H1 (cell line): ENCODE results near the gene OR2L8. TPM values are rescaled to one million over a fixed set of nuclear protein-coding genes. Genes with fewer than 3 reads are reported as not detected.
A peak's percentile ranks its signal among the peaks of the same experiment; 100 is the strongest.

Experiments
- CTCF ChIA-PET: fragments of 300-600 bp; sonication (Branson Sonifier 250); formaldehyde crosslinking; loops from one replicate; lab custom pipeline; 2021; ENCODE audit not compliant: partially characterized antibody; lab: Charles Lee
- POLR2A ChIA-PET: fragments of 300-600 bp; sonication (Branson Sonifier 250); formaldehyde crosslinking; loops from one replicate; lab custom pipeline; 2021; ENCODE audit warnings: inconsistent platforms; ENCODE audit not compliant: partially characterized antibody; lab: Charles Lee
- DNase-seq, 2 experiments: peaks; one replicate each; pipeline versions ENCODE4 v3.0.0 to v3.0.0-alpha.2; 2010 to 2022; ENCODE audit warnings: low spot score in 2 of 2, low read depth in 1 of 2, mixed read lengths in 1 of 2
- FAIRE-seq: peaks from 2 replicates; lab custom pipeline; 2011; peaks lifted over from hg19 to GRCh38; lab: Jason Lieb, UNC
- H2AFZ ChIP-seq: 2 replicates; pipeline ENCODE4 v1.8.1; 2012; ENCODE audit warnings: low read length, inconsistent platforms
- H2AK5ac ChIP-seq: 2 replicates; pipeline ENCODE4 v1.6.1; 2013; ENCODE audit warnings: low read depth, low read length
- H2BK120ac ChIP-seq: replicated peaks from 2 replicates; pipeline ENCODE3; 2013; ENCODE audit warnings: low read depth, low read length, inconsistent platforms
- H2BK12ac ChIP-seq: 2 replicates; pipeline ENCODE4 v1.6.1; 2013; ENCODE audit warnings: low read depth, low read length
- H2BK15ac ChIP-seq: 2 replicates; pipeline ENCODE4 v1.6.1; 2013; ENCODE audit warnings: low read length
- H2BK20ac ChIP-seq: 2 replicates; pipeline ENCODE4 v1.6.1; 2013; ENCODE audit warnings: low read length
- H2BK5ac ChIP-seq: 2 replicates; pipeline ENCODE4 v1.6.1; 2013; ENCODE audit warnings: low read depth, low read length
- H3K14ac ChIP-seq: 2 replicates; pipeline ENCODE4 v1.6.1; 2013; ENCODE audit warnings: inconsistent platforms; ENCODE audit not compliant: insufficient read length
- H3K18ac ChIP-seq: 2 replicates; pipeline ENCODE4 v1.6.1; 2013; ENCODE audit warnings: low read length; ENCODE audit errors: extremely low read depth
- H3K23ac ChIP-seq: 2 replicates; pipeline ENCODE4 v1.6.1; 2013; ENCODE audit warnings: inconsistent platforms; ENCODE audit not compliant: insufficient read length
- H3K23me2 ChIP-seq: 2 replicates; pipeline ENCODE4 v1.6.1; 2013; ENCODE audit warnings: low read depth, low read length
- H3K27ac ChIP-seq: 2 replicates; pipeline ENCODE4 v1.6.1; 2011; ENCODE audit warnings: low read depth, low read length, inconsistent platforms
- H3K27me3 ChIP-seq, 4 experiments: replicated peaks in 1 of 4; 1 replicate in 1 of 4; 2 replicates in 3 of 4; pipeline versions ENCODE4 v1.6.1 to v1.8.1; 2011 to 2013; ENCODE audit warnings: low read length in 3 of 4, mild to moderate bottlenecking in 3 of 4, inconsistent platforms in 2 of 4, mixed read lengths in 2 of 4, moderate library complexity in 1 of 4; ENCODE audit not compliant: control insufficient read depth in 3 of 4, insufficient read depth in 3 of 4; ENCODE audit errors: extremely low read depth in 1 of 4
- H3K36me3 ChIP-seq, 4 experiments: 2 replicates each; pipeline versions ENCODE4 v1.6.1 to v1.8.1; 2011 to 2013; ENCODE audit warnings: mild to moderate bottlenecking in 4 of 4, low read length in 3 of 4, moderate library complexity in 2 of 4, control low read depth in 1 of 4, inconsistent platforms in 1 of 4; ENCODE audit not compliant: insufficient read depth in 4 of 4, control insufficient read depth in 2 of 4
- H3K4ac ChIP-seq: replicated peaks from 2 replicates; pipeline ENCODE3; 2013; ENCODE audit warnings: low read length, low read depth, mixed read lengths, inconsistent platforms; ENCODE audit not compliant: insufficient read length
- H3K4me1 ChIP-seq, 4 experiments: replicated peaks in 1 of 4; 1 replicate in 1 of 4; 2 replicates in 3 of 4; pipeline versions ENCODE4 v1.6.1 to v1.8.1; 2011 to 2013; ENCODE audit warnings: low read length in 3 of 4, inconsistent platforms in 2 of 4, mixed read lengths in 1 of 4; ENCODE audit not compliant: insufficient read depth in 4 of 4, control insufficient read depth in 3 of 4
- H3K4me2 ChIP-seq, 2 experiments: 2 replicates each; pipeline versions ENCODE4 v1.6.1 to v1.8.1; 2011 to 2013; ENCODE audit warnings: low read depth in 2 of 2, low read length in 2 of 2, control low read depth in 1 of 2, inconsistent platforms in 1 of 2, mild to moderate bottlenecking in 1 of 2; ENCODE audit not compliant: insufficient read depth in 1 of 2
- H3K4me3 ChIP-seq, 4 experiments: fragments of 200-600, 300-600 bp in 1 of 4; sonication (generic), shearing (Covaris generic), sonication (Bioruptor Twin) in 1 of 4; 2 replicates each; pipeline versions ENCODE4 v1.5.1 to v1.8.1; 2011 to 2016; ENCODE audit warnings: low read length in 4 of 4, low read depth in 3 of 4, control low read depth in 2 of 4, inconsistent platforms in 2 of 4, mild to moderate bottlenecking in 2 of 4, mixed read lengths in 1 of 4, moderate library complexity in 1 of 4; ENCODE audit not compliant: insufficient read depth in 2 of 4; ENCODE audit errors: extremely low read depth in 1 of 4
- H3K56ac ChIP-seq: replicated peaks from 2 replicates; pipeline ENCODE3; 2013; ENCODE audit warnings: low read depth, mild to moderate bottlenecking, mixed read lengths, low read length, inconsistent platforms; ENCODE audit not compliant: insufficient read length
- H3K79me1 ChIP-seq: 2 replicates; pipeline ENCODE4 v1.6.1; 2013; ENCODE audit warnings: low read depth, low read length, control low read depth
- H3K79me2 ChIP-seq, 2 experiments: 2 replicates each; pipeline versions ENCODE4 v1.6.1 to v1.8.1; 2012 to 2013; ENCODE audit warnings: low read length in 2 of 2, mild to moderate bottlenecking in 2 of 2, inconsistent platforms in 1 of 2; ENCODE audit not compliant: insufficient read depth in 2 of 2, control insufficient read depth in 1 of 2
- H3K9ac ChIP-seq, 4 experiments: replicated peaks in 1 of 4; 1 replicate in 1 of 4; 2 replicates in 3 of 4; pipeline versions ENCODE4 v1.6.1 to v1.8.1; 2011 to 2013; ENCODE audit warnings: low read depth in 3 of 4, low read length in 3 of 4, control low read depth in 2 of 4, mild to moderate bottlenecking in 2 of 4, moderate library complexity in 2 of 4, inconsistent platforms in 1 of 4; ENCODE audit errors: extremely low read depth in 1 of 4
- H3K9me3 ChIP-seq, 2 experiments: 2 replicates each; pipeline versions ENCODE4 v1.6.1 to v1.8.1; 2012 to 2013; ENCODE audit warnings: mild to moderate bottlenecking in 2 of 2, moderate library complexity in 2 of 2, control low read depth in 1 of 2, inconsistent platforms in 1 of 2, low read depth in 1 of 2, low read length in 1 of 2, mixed read lengths in 1 of 2; ENCODE audit not compliant: insufficient read depth in 2 of 2
- H4K20me1 ChIP-seq, 2 experiments: replicated peaks in 1 of 2; 2 replicates each; pipeline versions ENCODE3 to v1.8.1; 2011 to 2013; ENCODE audit warnings: inconsistent platforms in 2 of 2, low read length in 2 of 2, mild to moderate bottlenecking in 1 of 2; ENCODE audit not compliant: insufficient read depth in 2 of 2, control insufficient read depth in 1 of 2
- H4K5ac ChIP-seq: 2 replicates; pipeline ENCODE4 v1.6.1; 2013; ENCODE audit warnings: low read length, low read depth, mixed read lengths, inconsistent platforms; ENCODE audit not compliant: insufficient read length
- H4K8ac ChIP-seq: 2 replicates; pipeline ENCODE4 v1.8.0; 2013; ENCODE audit warnings: mild to moderate bottlenecking, moderate library complexity, low read length, inconsistent platforms; ENCODE audit not compliant: insufficient read depth; ENCODE audit errors: extremely low read depth
- H4K91ac ChIP-seq: replicated peaks from 2 replicates; pipeline ENCODE3; 2013; ENCODE audit warnings: low read length, mixed read lengths, inconsistent platforms; ENCODE audit not compliant: insufficient read length
- BCL11A ChIP-seq, 2 experiments: IDR thresholded peaks; one replicate each; pipeline ENCODE4 v1.6.1; 2011; ENCODE audit warnings: low read depth in 2 of 2, low read length in 2 of 2, mild to moderate bottlenecking in 2 of 2
- CHD2 ChIP-seq: IDR thresholded peaks from 2 replicates; pipeline ENCODE4 v1.6.1; 2012; ENCODE audit warnings: low read length, improper control_type of control experiment
- EGR1 ChIP-seq: IDR thresholded peaks from 2 replicates; pipeline ENCODE4 v1.6.1; 2011; ENCODE audit warnings: low read depth, low read length, borderline replicate concordance
- KDM5A ChIP-seq: fragments of 200-600 bp; IDR thresholded peaks from 2 replicates; pipeline ENCODE4 v1.7.1; 2012; ENCODE audit warnings: mild to moderate bottlenecking, low read length, inconsistent platforms, mixed read lengths
- NANOG ChIP-seq: IDR thresholded peaks from 2 replicates; pipeline ENCODE4 v1.6.1; 2011; ENCODE audit warnings: low read length, low read depth, mild to moderate bottlenecking, inconsistent platforms; ENCODE audit not compliant: insufficient read depth, poor library complexity, severe bottlenecking
- RAD21 ChIP-seq, 2 experiments: IDR thresholded peaks in 1 of 2; conservative IDR thresholded peaks in 1 of 2; 2 replicates each; pipeline ENCODE4 v1.6.1; 2011; ENCODE audit warnings: low read depth in 2 of 2, low read length in 2 of 2, improper control_type of control experiment in 1 of 2, inconsistent platforms in 1 of 2, mild to moderate bottlenecking in 1 of 2, moderate library complexity in 1 of 2
- TBP ChIP-seq: IDR thresholded peaks from 2 replicates; pipeline ENCODE4 v1.6.1; 2011; ENCODE audit warnings: low read depth, low read length, improper control_type of control experiment
- WGBS, 2 experiments: shearing (Covaris generic) in 1 of 2; methylation state at CpG; one replicate each; pipeline versions ENCODE4 v1.1.6 to v1.1.7; 2013 to 2015; ENCODE audit warnings: low lambda C conversion rate in 2 of 2, mixed read lengths in 2 of 2, inconsistent platforms in 1 of 2, low coverage in 1 of 2, missing lambda C conversion rate in 1 of 2; ENCODE audit not compliant: insufficient replicate concordance in 2 of 2, insufficient coverage in 1 of 2, insufficient read length in 1 of 2; ENCODE audit errors: extremely low coverage in 1 of 2, missing lambda C conversion rate in 1 of 2; 5-methylcytosine and 5-hydroxymethylcytosine counted together
- polyA plus RNA-seq, 7 experiments: library from polyadenylated mRNA; depleted of rRNA in 3 of 7; stranded (reverse) in 5 of 7; unstranded in 2 of 7; fragments of >200 nt in 5 of 7; fragments of 200-250 nt in 2 of 7; gene quantifications; 1 replicate in 5 of 7; 2 replicates in 1 of 7; 4 replicates in 1 of 7; pipeline versions ENCODE4 v1.2.1 to v1.2.3, GENCODE V29; 2011 to 2013; ENCODE audit warnings: missing spikeins in 2 of 7, mixed read lengths in 2 of 7
- total RNA-seq: library from RNA; stranded (reverse); fragmentation: NEBNext Ultra II Directional; extraction: Animal tissue kit (Norgen Biotek cat#: 25700); gene quantifications from 2 replicates; pipeline ENCODE4 v1.2.1, GENCODE V29; 2021
- TF ChIP-seq, protein P1 (sequence below): IDR thresholded peaks from 2 replicates; pipeline ENCODE4 v1.6.1; 2012; ENCODE audit warnings: low read length, inconsistent platforms

The OR2L8 gene
- total and polyA plus RNA-seq, 2 of the 8 experiments (the other 6 are each of a cell fraction or from before 2014, with no cell fraction given) = not detected

DNA sequence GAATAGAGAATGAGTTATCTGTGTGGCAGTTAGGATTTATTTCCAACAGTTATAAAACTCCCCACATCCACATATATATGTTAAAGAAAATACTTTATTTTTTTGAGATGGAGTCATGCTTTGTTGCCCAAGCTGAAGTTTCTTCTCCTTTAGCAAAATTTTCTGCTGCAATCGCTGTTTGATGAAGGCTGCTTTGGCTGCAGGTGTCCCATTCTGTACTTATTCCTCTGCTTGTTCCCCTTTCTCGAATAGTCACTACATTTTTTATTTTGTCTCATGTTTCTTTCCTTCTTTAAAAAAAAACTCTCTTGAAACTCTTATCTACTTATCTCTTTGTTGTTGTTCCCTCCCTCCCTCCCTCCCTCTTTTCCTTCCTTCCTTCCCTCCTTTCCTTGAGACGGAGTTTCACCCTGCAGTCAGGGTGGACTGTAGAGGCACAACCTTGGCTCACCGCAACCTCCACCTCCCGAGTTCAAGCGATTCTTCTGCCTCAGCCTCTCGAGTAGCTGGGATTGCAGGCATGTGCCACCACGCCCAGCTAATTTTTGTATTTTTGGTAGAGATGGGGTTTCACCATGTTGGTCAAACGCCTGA is 42.7 kb upstream of the OR2L8 start:
- no peak overlapping the region for H2BK12ac ChIP-seq
- WGBS, 2 experiments = 76% methylated on average over 4 of the region's 9 CpGs; no CpG with 5 or more reads in 1 of the 2 experiments
- peaks cover 29 to 58% of the 10 kb centered on the region in 2 experiments for H3K9me3 ChIP-seq
- H3K79me2 ChIP-seq = no peaks in the 10 kb centered on the region
- no peak overlapping the region for H3K18ac ChIP-seq
- H3K79me1 ChIP-seq = no peaks in the 10 kb centered on the region
- no peak overlapping the region for H3K14ac ChIP-seq
- no peaks in the 10 kb centered on the region for H3K23me2 ChIP-seq
- ChIA-PET POLR2A (no interaction called here), CTCF (no interaction called here)
- no peak overlapping the region for H4K5ac ChIP-seq
- TF ChIP-seq KDM5A (no peak), EGR1 (no peak), CHD2 (no peak), NANOG (no peak), RAD21 (IDR thresholded peaks at IDR 0.05 in 1 of 2, conservative IDR thresholded peaks at IDR 0.05 in 1 of 2; ENCODE audit: low read depth in 2 of 2, low read length in 2 of 2) (no peak), BCL11A (IDR thresholded peaks at IDR 0.05; ENCODE audit: low read depth in 2 of 2, low read length in 2 of 2) (no peak), TBP (no peak)
- TF ChIP-seq, protein P1, sequence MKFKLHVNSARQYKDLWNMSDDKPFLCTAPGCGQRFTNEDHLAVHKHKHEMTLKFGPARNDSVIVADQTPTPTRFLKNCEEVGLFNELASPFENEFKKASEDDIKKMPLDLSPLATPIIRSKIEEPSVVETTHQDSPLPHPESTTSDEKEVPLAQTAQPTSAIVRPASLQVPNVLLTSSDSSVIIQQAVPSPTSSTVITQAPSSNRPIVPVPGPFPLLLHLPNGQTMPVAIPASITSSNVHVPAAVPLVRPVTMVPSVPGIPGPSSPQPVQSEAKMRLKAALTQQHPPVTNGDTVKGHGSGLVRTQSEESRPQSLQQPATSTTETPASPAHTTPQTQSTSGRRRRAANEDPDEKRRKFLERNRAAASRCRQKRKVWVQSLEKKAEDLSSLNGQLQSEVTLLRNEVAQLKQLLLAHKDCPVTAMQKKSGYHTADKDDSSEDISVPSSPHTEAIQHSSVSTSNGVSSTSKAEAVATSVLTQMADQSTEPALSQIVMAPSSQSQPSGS = no peak
- H3K36me3 ChIP-seq = no peaks in the 10 kb centered on the region
- DNase-seq (no peak), FAIRE-seq (no peak)
- H3K56ac ChIP-seq = no peak overlapping the region
- no peak overlapping the region for H3K4me3 ChIP-seq
- H2AK5ac ChIP-seq = no peak overlapping the region
- no peak overlapping the region for H3K9ac ChIP-seq
- no peak overlapping the region for H2AFZ ChIP-seq
- H4K8ac ChIP-seq = no peak overlapping the region
- H3K27me3 ChIP-seq = no peaks in the 10 kb centered on the region
- no peak overlapping the region for H3K23ac ChIP-seq
- H2BK15ac ChIP-seq = no peak overlapping the region
- H2BK120ac ChIP-seq = peak overlapping the region; percentile 54
- H2BK5ac ChIP-seq = no peak overlapping the region
- H3K4ac ChIP-seq = no peak overlapping the region
- no peaks in the 10 kb centered on the region; a peak in 1 of 7 replicates for H3K4me1 ChIP-seq
- no peak overlapping the region for H3K4me2 ChIP-seq
- H3K27ac ChIP-seq = no peak overlapping the region
- H4K91ac ChIP-seq = no peak overlapping the region
- no peaks in the 10 kb centered on the region for H4K20me1 ChIP-seq
- no peak overlapping the region for H2BK20ac ChIP-seq
